Measurements from ENCODE around the gene TUSC1.
"Not testable (repeated sequence)": the region's sequence is repeated elsewhere in the genome, so short reads cannot be mapped to it uniquely, and the experiment has no call there.

Gene TUSC1

DNA sequence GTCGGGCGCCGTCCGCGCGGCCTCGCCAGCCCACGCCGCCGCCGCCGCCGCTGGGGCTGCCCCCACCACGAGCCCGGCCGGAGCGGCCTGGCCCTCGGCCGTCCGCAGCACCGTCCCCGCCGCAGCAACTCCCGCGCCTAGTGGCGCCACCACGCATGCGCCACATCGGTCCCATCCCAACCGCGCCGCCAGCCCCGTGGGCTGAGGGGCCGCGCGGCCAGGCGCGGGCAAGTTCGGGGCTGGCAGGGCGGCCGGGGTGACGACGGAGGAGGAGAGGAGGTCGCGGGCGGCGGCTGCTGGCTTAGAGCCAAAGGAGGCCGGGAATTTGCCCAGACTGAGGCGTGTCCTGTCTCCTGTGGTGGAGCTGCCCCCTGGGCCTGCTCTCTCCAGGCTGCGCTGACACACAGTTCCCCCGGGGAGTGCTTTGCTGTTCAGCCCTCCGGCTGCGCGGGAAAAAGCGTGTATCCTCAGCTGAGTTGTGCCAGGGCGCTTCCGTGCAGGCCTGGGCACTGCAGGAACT lies at the start of gene TUSC1:
Gene TUSC1 (minus strand): TSS at position 298 of the 520 bp plus-strand sequence. CDS start 132 bp downstream, at position 166.
- Histone ChIP-seq H3K9me3 (ENCODE audit: control insufficient read depth, low read length) (no peaks in the 10 kb centered on the region), H3K27me3 (ENCODE audit: control insufficient read depth, insufficient read depth, low read length) (no peaks in the 10 kb centered on the region), H3K4me1 (ENCODE audit: control insufficient read depth, insufficient read depth, low read length) (peaks cover 8% of the 10 kb centered on the region), H3K4me3 (ENCODE audit: low read length) (peak within 1 kb of the TSS; percentile 58), H3K9ac (ENCODE audit: low read length) (peak within 1 kb of the TSS; percentile 91), H3K36me3 (ENCODE audit: control insufficient read depth, insufficient read depth, low read length) (no peaks in the 10 kb centered on the region)

DNA sequence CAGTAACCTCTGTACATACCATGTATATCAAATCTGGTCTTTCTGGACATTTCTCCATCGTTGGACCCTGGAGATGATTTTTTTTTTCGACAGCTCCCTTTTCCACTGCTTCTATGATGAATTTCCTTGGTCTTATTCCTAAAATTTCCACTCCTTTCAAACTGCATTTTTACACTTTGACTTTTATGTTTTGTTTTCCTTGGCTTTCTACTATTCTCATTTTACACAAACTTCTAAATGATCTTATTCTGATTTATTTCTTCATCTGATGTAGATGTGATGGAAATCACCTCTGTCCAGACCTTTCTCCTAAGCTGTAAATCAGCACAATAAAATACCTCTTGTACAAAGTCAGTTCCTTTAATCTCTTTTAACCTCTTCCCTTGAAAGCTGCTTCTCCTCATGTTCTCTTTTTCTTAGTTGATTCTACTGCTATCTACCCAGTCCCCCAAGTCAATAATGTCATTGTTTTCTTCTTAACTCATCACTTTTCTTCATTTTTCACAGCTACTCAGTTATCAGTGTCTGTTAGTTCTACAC lies 48.7 kb upstream of the TUSC1 start:
- Histone ChIP-seq H3K4me3 (ENCODE audit: low read length) (no peak overlapping the region), H3K36me3 (ENCODE audit: control insufficient read depth, insufficient read depth, low read length) (no peaks in the 10 kb centered on the region), H3K9ac (ENCODE audit: low read length) (no peak overlapping the region), H3K4me1 (ENCODE audit: control insufficient read depth, insufficient read depth, low read length) (no peaks in the 10 kb centered on the region), H3K9me3 (ENCODE audit: control insufficient read depth, low read length) (no peaks in the 10 kb centered on the region), H3K27me3 (ENCODE audit: control insufficient read depth, insufficient read depth, low read length) (no peaks in the 10 kb centered on the region)

DNA sequence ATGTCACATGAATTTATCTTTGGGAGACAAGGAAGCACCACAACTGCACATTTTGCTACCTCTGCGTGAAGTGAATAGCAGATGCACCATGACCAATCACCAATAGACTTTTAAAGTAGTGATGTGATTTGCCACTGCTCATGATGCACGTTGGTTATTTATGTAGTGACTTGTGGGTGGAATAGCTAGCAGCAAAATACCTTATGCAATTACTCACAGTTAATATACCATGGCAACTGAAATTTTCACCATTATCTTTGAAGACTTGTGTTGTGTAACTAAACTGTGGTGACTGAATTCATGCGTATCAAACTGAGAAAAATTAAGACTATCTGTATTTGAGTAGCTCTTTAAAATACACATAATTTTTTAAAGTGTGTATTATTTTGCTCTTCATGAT lies 46.2 kb upstream of the TUSC1 start:
- Histone ChIP-seq H3K9me3 (ENCODE audit: control insufficient read depth, low read length) (no peaks in the 10 kb centered on the region), H3K27me3 (ENCODE audit: control insufficient read depth, insufficient read depth, low read length) (no peaks in the 10 kb centered on the region), H3K36me3 (ENCODE audit: control insufficient read depth, insufficient read depth, low read length) (no peaks in the 10 kb centered on the region), H3K9ac (ENCODE audit: low read length) (no peak overlapping the region), H3K4me3 (ENCODE audit: low read length) (no peak overlapping the region), H3K4me1 (ENCODE audit: control insufficient read depth, insufficient read depth, low read length) (no peaks in the 10 kb centered on the region)

DNA sequence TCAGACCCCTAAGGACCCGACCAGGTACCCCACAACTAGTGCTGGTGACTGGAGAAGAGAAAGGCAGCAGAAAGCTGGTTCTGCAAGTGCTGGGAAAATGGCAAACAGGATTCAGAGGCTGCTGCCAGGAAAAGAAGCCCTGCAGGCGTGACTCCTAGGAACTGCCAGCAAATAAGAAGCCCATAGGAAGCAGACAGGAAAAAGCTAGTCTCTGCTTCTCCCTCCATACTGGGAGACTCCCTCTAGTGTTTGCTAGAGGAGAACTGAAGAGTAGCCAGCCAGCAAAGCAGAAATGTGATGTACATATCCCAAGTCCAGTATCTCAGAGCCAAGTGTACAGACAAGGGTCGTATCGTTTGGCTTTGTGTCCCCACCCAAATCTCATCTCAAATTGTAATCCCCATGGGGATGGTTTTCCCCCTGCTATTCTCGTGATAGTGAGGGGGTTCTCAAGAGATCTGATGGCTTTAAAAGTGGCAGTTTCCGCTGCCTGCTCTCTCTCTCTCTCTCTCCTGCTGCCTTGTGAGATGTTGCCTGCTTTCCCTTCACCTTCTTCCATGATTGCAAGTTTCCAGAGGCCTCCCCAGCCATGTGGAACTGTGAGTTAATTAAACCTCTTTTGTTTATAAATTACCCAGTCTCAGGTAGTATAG lies 38.1 kb upstream of the TUSC1 start:
- Histone ChIP-seq H3K4me1 (ENCODE audit: control insufficient read depth, insufficient read depth, low read length) (no peaks in the 10 kb centered on the region), H3K9me3 (ENCODE audit: control insufficient read depth, low read length) (no peaks in the 10 kb centered on the region), H3K9ac (ENCODE audit: low read length) (no peak overlapping the region), H3K27me3 (ENCODE audit: control insufficient read depth, insufficient read depth, low read length) (no peaks in the 10 kb centered on the region), H3K36me3 (ENCODE audit: control insufficient read depth, insufficient read depth, low read length) (no peaks in the 10 kb centered on the region), H3K4me3 (ENCODE audit: low read length) (no peak overlapping the region)

DNA sequence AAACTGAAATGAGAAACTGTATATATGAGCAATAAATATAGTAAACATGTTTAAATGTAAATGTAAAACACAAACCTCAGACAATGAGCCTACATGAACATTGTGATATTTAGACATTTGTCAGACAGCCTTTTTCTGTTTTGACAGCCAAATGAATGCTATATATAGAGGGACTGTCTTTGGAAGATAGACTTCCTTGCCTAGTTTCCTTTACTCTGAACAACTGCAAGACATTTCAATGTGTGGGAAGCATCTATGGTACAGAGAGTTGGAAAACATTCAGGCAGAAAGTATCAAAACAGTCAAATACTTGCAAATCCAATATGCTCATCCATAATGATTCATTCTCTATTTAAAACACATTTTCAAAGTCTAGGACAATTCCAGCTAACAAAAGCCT lies 31.7 kb upstream of the TUSC1 start:
- no peak overlapping the region for H3K9ac ChIP-seq (ENCODE audit: low read length)
- H3K36me3 ChIP-seq (ENCODE audit: control insufficient read depth, insufficient read depth, low read length), result no peaks in the 10 kb centered on the region
- H3K4me1 ChIP-seq (ENCODE audit: control insufficient read depth, insufficient read depth, low read length), result no peaks in the 10 kb centered on the region
- H3K27me3 ChIP-seq (ENCODE audit: control insufficient read depth, insufficient read depth, low read length), result no peaks in the 10 kb centered on the region
- H3K4me3 ChIP-seq (ENCODE audit: low read length), result no peak overlapping the region
- no peaks in the 10 kb centered on the region for H3K9me3 ChIP-seq (ENCODE audit: control insufficient read depth, low read length)

DNA sequence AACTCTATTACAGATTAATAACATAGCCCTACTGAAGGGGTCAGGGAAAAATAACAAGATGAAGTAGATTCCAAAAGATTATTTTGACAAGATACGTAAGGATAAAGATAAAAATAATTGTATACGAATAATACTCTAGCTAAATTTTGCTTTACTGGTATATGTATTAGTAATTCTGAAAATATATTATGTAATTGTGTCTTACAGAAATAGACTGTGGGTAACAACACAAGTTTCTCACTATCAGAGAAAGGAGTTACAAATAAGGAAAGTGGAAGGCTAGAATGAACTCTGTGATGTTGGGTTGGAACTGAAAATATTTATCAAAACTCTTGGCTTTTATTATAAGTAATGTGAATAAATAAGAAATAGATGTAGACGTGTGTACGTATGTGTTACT lies 26.6 kb upstream of the TUSC1 start:
- no peak overlapping the region for H3K9ac ChIP-seq (ENCODE audit: low read length)
- no peak overlapping the region for H3K4me3 ChIP-seq (ENCODE audit: low read length)
- H3K27me3 ChIP-seq (ENCODE audit: control insufficient read depth, insufficient read depth, low read length), result no peaks in the 10 kb centered on the region
- H3K9me3 ChIP-seq (ENCODE audit: control insufficient read depth, low read length), result no peaks in the 10 kb centered on the region
- H3K36me3 ChIP-seq (ENCODE audit: control insufficient read depth, insufficient read depth, low read length), result no peaks in the 10 kb centered on the region
- no peaks in the 10 kb centered on the region for H3K4me1 ChIP-seq (ENCODE audit: control insufficient read depth, insufficient read depth, low read length)

DNA sequence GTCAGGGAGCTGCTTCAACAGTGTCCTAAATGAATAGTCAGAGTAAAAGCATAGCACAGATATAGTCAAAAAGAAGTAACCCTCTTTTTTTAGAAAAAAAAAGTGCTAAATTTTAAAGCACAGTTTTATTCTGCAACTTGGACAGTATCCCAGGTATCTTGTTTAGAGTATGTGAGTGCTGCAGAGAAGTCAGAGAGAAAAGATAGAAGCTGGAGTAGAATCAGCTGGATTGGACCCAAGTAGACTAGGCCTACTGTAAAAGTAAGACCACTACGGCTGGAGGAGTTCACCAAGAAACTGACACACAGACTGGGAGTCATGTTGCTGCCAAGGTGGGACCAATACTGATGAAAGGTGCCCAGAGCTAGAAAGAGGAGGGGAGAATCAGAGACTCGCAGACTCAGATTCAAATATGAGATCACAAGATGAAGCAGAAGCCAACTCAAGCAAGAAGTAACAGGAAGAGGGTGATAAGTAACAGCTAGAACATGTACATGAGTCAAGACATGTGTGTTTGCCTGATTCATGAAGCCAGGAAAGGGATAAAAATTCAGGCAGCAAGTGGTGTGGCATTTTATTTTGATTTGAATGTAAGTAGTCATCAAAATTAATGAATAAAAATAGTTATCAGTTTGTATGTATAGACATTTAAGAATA lies 25.6 kb upstream of the TUSC1 start:
- Histone ChIP-seq H3K4me3 (ENCODE audit: low read length) (no peak overlapping the region), H3K9me3 (ENCODE audit: control insufficient read depth, low read length) (no peaks in the 10 kb centered on the region), H3K27me3 (ENCODE audit: control insufficient read depth, insufficient read depth, low read length) (no peaks in the 10 kb centered on the region), H3K36me3 (ENCODE audit: control insufficient read depth, insufficient read depth, low read length) (no peaks in the 10 kb centered on the region), H3K9ac (ENCODE audit: low read length) (no peak overlapping the region), H3K4me1 (ENCODE audit: control insufficient read depth, insufficient read depth, low read length) (no peaks in the 10 kb centered on the region)

DNA sequence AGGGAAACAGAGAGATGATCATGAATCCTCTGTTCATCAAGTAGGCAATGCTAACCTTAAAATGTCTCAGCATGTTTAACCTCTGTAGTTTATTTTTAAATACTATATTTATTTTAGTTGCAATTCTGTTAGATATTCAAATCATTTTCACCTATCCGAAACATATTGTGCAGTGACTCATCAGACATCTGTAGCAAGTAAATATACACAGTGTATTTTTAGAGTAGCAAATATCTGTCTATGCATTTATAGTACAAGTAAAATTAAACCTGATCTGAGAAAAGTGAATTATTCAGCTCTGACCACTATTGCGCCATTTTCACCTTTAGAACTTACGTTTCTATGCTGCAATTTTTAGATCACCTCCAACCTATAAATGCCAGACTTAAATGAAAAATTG lies 24.3 kb upstream of the TUSC1 start:
- Histone ChIP-seq H3K4me3 (ENCODE audit: low read length) (no peak overlapping the region), H3K9ac (ENCODE audit: low read length) (no peak overlapping the region), H3K4me1 (ENCODE audit: control insufficient read depth, insufficient read depth, low read length) (no peaks in the 10 kb centered on the region), H3K36me3 (ENCODE audit: control insufficient read depth, insufficient read depth, low read length) (no peaks in the 10 kb centered on the region), H3K27me3 (ENCODE audit: control insufficient read depth, insufficient read depth, low read length) (no peaks in the 10 kb centered on the region), H3K9me3 (ENCODE audit: control insufficient read depth, low read length) (no peaks in the 10 kb centered on the region)

DNA sequence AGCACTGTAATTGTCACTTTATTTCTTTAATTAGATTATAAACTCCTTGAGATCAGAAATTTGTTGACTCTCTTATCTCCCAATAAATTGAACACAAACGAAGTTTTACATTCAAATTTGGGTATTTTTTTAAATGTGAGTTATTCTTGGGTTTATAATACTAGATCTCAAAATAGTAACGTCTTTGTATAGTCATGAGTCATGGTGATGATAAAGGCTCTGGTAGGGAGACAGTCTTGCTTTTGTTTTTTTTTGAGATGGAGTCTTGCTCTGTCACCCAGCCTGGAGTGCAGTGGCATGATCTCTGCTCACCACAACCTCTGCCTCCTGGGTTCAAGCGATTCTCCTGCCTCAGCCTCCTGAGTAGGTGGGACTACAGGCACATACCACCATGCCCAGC lies 22.7 kb upstream of the TUSC1 start:
- H3K4me3 ChIP-seq (ENCODE audit: low read length); H3K9ac ChIP-seq (ENCODE audit: low read length); H3K27me3 ChIP-seq (ENCODE audit: control insufficient read depth, insufficient read depth, low read length); H3K4me1 ChIP-seq (ENCODE audit: control insufficient read depth, insufficient read depth, low read length); H3K36me3 ChIP-seq (ENCODE audit: control insufficient read depth, insufficient read depth, low read length); H3K9me3 ChIP-seq (ENCODE audit: control insufficient read depth, low read length): not testable (repeated sequence)

DNA sequence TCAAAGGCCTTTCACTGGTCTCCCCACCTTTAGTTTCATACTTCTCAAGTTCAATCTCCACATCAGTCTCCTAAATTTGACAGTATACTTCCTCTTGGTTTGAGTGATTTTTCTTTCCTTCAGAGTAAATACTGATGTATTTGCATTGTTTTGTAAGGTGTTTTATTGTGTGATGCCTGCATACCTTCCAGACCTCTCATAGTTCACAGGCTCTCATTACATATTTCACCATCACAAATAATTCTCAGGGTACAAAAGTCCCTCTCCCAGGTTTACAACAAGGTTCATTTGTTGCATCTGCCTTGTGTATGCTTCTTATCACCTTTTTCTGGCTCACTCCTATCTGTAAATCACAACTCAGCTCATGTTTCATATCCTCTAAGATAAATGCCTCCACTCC lies 22.2 kb upstream of the TUSC1 start:
- H3K36me3 ChIP-seq (ENCODE audit: control insufficient read depth, insufficient read depth, low read length), result no peaks in the 10 kb centered on the region
- no peak overlapping the region for H3K4me3 ChIP-seq (ENCODE audit: low read length)
- H3K9ac ChIP-seq (ENCODE audit: low read length), result no peak overlapping the region
- no peaks in the 10 kb centered on the region for H3K27me3 ChIP-seq (ENCODE audit: control insufficient read depth, insufficient read depth, low read length)
- no peaks in the 10 kb centered on the region for H3K9me3 ChIP-seq (ENCODE audit: control insufficient read depth, low read length)
- H3K4me1 ChIP-seq (ENCODE audit: control insufficient read depth, insufficient read depth, low read length), result no peaks in the 10 kb centered on the region

DNA sequence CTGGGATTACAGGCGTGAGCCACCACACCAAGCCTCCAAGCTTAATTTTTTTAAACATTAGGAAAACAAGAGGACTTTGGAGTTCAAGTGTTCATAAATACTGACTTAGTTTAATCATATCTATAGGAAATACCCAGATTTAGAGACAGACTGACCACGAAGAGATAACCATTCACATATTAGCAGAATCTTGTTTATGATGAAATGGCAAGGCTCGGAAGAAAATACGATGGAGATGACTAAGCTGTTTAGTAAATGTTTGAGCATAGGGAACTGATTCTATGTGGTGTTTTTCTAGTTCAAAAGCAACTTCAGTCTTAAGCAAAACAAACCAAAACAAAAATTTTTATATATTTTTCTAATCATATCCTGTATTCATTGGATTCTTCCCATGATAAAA lies 13.5 kb upstream of the TUSC1 start:
- Histone ChIP-seq H3K27me3 (ENCODE audit: control insufficient read depth, insufficient read depth, low read length) (no peaks in the 10 kb centered on the region), H3K36me3 (ENCODE audit: control insufficient read depth, insufficient read depth, low read length) (no peaks in the 10 kb centered on the region)

DNA sequence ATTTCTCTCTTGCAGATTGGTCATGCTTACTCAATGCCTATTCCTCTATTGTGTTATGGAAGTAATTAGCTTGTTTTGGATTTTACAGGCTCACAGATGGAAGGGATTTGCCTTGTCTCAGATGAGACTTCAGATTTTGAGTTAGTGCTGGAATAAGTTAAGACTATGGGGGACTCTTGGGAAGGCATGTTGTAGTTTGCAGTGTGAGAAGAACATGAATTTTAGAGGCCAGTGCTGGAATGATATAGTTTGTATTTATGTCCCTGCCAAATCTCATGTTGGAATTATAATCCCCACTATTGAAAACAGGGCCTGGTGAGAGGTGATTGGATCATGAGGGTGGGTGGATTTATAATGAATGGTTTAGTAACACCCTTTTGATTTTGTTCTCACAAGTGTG lies 6.1 kb upstream of the TUSC1 start:
- Histone ChIP-seq H3K4me1 (ENCODE audit: control insufficient read depth, insufficient read depth, low read length) (no peaks in the 10 kb centered on the region), H3K9ac (ENCODE audit: low read length) (no peak overlapping the region), H3K27me3 (ENCODE audit: control insufficient read depth, insufficient read depth, low read length) (no peaks in the 10 kb centered on the region), H3K36me3 (ENCODE audit: control insufficient read depth, insufficient read depth, low read length) (no peaks in the 10 kb centered on the region), H3K4me3 (ENCODE audit: low read length) (no peak overlapping the region), H3K9me3 (ENCODE audit: control insufficient read depth, low read length) (no peaks in the 10 kb centered on the region)

More for the DNA sequence above, 13.5 kb upstream of the TUSC1 start:
- Histone ChIP-seq H3K9me3 (ENCODE audit: control insufficient read depth, low read length) (no peaks in the 10 kb centered on the region), H3K4me3 (ENCODE audit: low read length) (no peak overlapping the region), H3K4me1 (ENCODE audit: control insufficient read depth, insufficient read depth, low read length) (no peaks in the 10 kb centered on the region), H3K9ac (ENCODE audit: low read length) (no peak overlapping the region)
